LNCAP (cell line): ENCODE data around the gene CTBP2.

Source experiments
- CTCF ChIP-seq: fragments of 450-650 bp; IDR thresholded peaks from 2 replicates; pipeline ENCODE4 v1.5.1; 2017; ENCODE audit warnings: mild to moderate bottlenecking

The CTBP2 gene

GRCh38 chr10:125175807-125176206 is 15.4 kb upstream of the CTBP2 start:
- no peak for TF ChIP-seq CTCF

GRCh38 chr10:125174360-125174759 is 14.0 kb upstream of the CTBP2 start:
- TF ChIP-seq CTCF = no peak

- no peak for TF ChIP-seq CTCF
These were observed 12.3 kb upstream of the CTBP2 start for GRCh38 chr10:125172694-125173093.

- TF ChIP-seq CTCF = no peak
These were observed 11.3 kb upstream of the CTBP2 start for GRCh38 chr10:125171402-125172306.

GRCh38 chr10:125169915-125170314 is 9.6 kb upstream of the CTBP2 start:
- no peak for TF ChIP-seq CTCF

GRCh38 chr10:125169279-125169678 is 8.9 kb upstream of the CTBP2 start:
- TF ChIP-seq CTCF = no peak

GRCh38 chr10:125166658-125167057 is 6.3 kb upstream of the CTBP2 start:
- no peak for TF ChIP-seq CTCF
